ENCODE data around the gene PROKR1. TPM values are rescaled to one million over a fixed set of nuclear protein-coding genes. Genes with fewer than 3 reads are reported as not detected.

PROKR1 gene
- total and polyA plus RNA-seq, 11 donors = 0.08 TPM; not detected in 10

- intact Hi-C loops (cut with DNase I) = no loop called here
- Histone ChIP-seq H3K9me3 (peaks cover 0 to 61% (median 24%) of the 10 kb centered on the region in 12 donors), H3K36me3 (no peaks in the 10 kb centered on the region), H3K27ac (no peak overlapping the region), H3K4me1 (no peaks in the 10 kb centered on the region), H3K27me3 (no peaks in the 10 kb centered on the region), H3K4me3 (no peak overlapping the region)
- DNase-seq = no peak
- 87 to 92% (median 90%) methylated on average over 4 of the region's 4 CpGs for WGBS, 4 donors
- ATAC-seq = no peak
- TF ChIP-seq POLR2A (IDR thresholded peaks at IDR 0.05) (no peak), CTCF (IDR thresholded peaks at IDR 0.05) (no peak)
Observed at GRCh38 chr2:68606759-68607158, 36.6 kb upstream of the PROKR1 start.

GRCh38 chr2:68607837-68608236, 35.5 kb upstream of the PROKR1 start:
- TF ChIP-seq POLR2A (IDR thresholded peaks at IDR 0.05) (no peak), CTCF (IDR thresholded peaks at IDR 0.05) (no peak)
- intact Hi-C loops (cut with DNase I) = no loop called here
- DNase-seq (no peak), ATAC-seq (no peak)
- Histone ChIP-seq H3K27ac (no peak overlapping the region), H3K27me3 (no peaks in the 10 kb centered on the region), H3K4me3 (no peak overlapping the region), H3K36me3 (no peaks in the 10 kb centered on the region), H3K9me3 (peaks cover 0 to 50% (median 18%) of the 10 kb centered on the region in 12 donors), H3K4me1 (no peaks in the 10 kb centered on the region)

- TF ChIP-seq CTCF (IDR thresholded peaks at IDR 0.05) (no peak), POLR2A (IDR thresholded peaks at IDR 0.05) (no peak)
- no peak for ATAC-seq
- Histone ChIP-seq H3K36me3 (no peaks in the 10 kb centered on the region), H3K9me3 (peaks cover 0 to 30% (median 10%) of the 10 kb centered on the region in 12 donors), H3K4me3 (no peak overlapping the region), H3K4me1 (no peaks in the 10 kb centered on the region), H3K27ac (no peak overlapping the region), H3K27me3 (no peaks in the 10 kb centered on the region)
- DNase-seq = no peak
- 76 to 87% (median 86%) methylated on average over 5 of the region's 5 CpGs for WGBS, 4 donors
- intact Hi-C loops (cut with DNase I) = no loop called here
Observed at GRCh38 chr2:68612765-68613519, 30.4 kb upstream of the PROKR1 start.

GRCh38 chr2:68620772-68621171, 22.6 kb upstream of the PROKR1 start:
- peaks cover 0 to 30% (median 5%) of the 10 kb centered on the region in 12 donors for H3K9me3 ChIP-seq
- H3K4me3 ChIP-seq = no peak overlapping the region
- TF ChIP-seq POLR2A (IDR thresholded peaks at IDR 0.05) (no peak), CTCF (IDR thresholded peaks at IDR 0.05) (no peak)
- no peaks in the 10 kb centered on the region for H3K27me3 ChIP-seq
- H3K27ac ChIP-seq = no peak overlapping the region
- ATAC-seq (no peak), DNase-seq (no peak)
- no peaks in the 10 kb centered on the region for H3K36me3 ChIP-seq
- intact Hi-C loops (cut with DNase I) = no loop called here
- no peaks in the 10 kb centered on the region for H3K4me1 ChIP-seq

Measured in heart left ventricle (tissue), 16 donors.